Transverse colon (tissue), 4 donors: ENCODE measurements around the gene OCRL. TPM values are rescaled to one million over a fixed set of nuclear protein-coding genes. Genes with fewer than 3 reads are reported as not detected.

Experiments used
- DNase-seq: peaks from one replicate; pipeline ENCODE4 v3.0.0-alpha.2; 2019
- H3K27ac ChIP-seq, 4 donors: fragments of 200-600 bp; sonication (generic); 2 replicates each; pipeline ENCODE4 v1.5.1; 2016 to 2018; ENCODE audit warnings: inconsistent platforms in 4 of 4
- H3K27me3 ChIP-seq: fragments of 200-600 bp; sonication (generic); 2 replicates; pipeline ENCODE4 v1.5.1; 2017; ENCODE audit warnings: inconsistent platforms
- H3K36me3 ChIP-seq, 4 donors: fragments of 200-600 bp; sonication (generic); 2 replicates each; pipeline ENCODE4 v1.5.1; 2017 to 2019; ENCODE audit warnings: inconsistent platforms in 4 of 4
- H3K4me1 ChIP-seq, 4 donors: fragments of 200-600 bp; sonication (generic); 2 replicates each; pipeline ENCODE4 v1.5.1; 2017 to 2020; ENCODE audit warnings: inconsistent platforms in 4 of 4
- H3K4me3 ChIP-seq, 4 donors: fragments of 200-600 bp; sonication (generic); 1 replicate in 1 of 4; 2 replicates in 3 of 4; pipeline versions ENCODE4 v1.5.1 to v1.6.1; 2017 to 2019; ENCODE audit warnings: inconsistent platforms in 4 of 4
- H3K9me3 ChIP-seq, 2 donors: fragments of 200-600 bp; sonication (generic); 2 replicates each; pipeline ENCODE4 v1.5.1; 2017 to 2019; ENCODE audit warnings: inconsistent platforms in 2 of 2
- EP300 ChIP-seq: sonication (generic); formaldehyde crosslinking; IDR thresholded peaks from one replicate; pipeline ENCODE4 v1.6.1; 2017; ENCODE audit warnings: antibody characterized with exemption, low read depth
- POLR2A ChIP-seq: fragments of 450-650 bp; IDR thresholded peaks from one replicate; pipeline ENCODE4 v1.6.1; 2016; ENCODE audit warnings: antibody characterized with exemption, mild to moderate bottlenecking, moderate library complexity
- POLR2AphosphoS5 ChIP-seq, 3 donors: sonication (generic); formaldehyde crosslinking; IDR thresholded peaks; one replicate each; pipeline ENCODE4 v1.6.1; 2016; ENCODE audit warnings: antibody characterized with exemption in 3 of 3
- WGBS, 2 donors: methylation state at CpG; one replicate each; pipeline ENCODE4 v1.1.5; 2018; ENCODE audit warnings: low coverage in 1 of 2; 5-methylcytosine and 5-hydroxymethylcytosine counted together
- in situ Hi-C, 4 donors: fragments of 200-750 bp; cut with MboI; loops; one replicate each; pipeline versions ENCODE4 v1.15.0 to v1.15.1; 2017; ENCODE audit warnings: low sequenced_read_pairs in 3 of 4, low pct_ligation_motif_present in 1 of 4, low pct_unique_long_range_greater_than_20kb in 1 of 4
- intact Hi-C: fragments of 100-400 bp; cut with DNase I; formaldehyde crosslinking; loops from one replicate; pipeline ENCODE4 v1.15.1; 2023; ENCODE audit warnings: low total_unique reads
- total RNA-seq, 4 donors: library from RNA; depleted of rRNA; stranded (reverse); fragments of >200 nt; gene quantifications; one replicate each; pipeline ENCODE4 v1.1.0, GENCODE V29; 2016
- TF ChIP-seq, protein P1 (sequence below), 5 experiments: fragments of 200-600 bp in 3 of 5; fragments of 450-650 bp in 2 of 5; sonication (generic) in 3 of 5; IDR thresholded peaks; 1 replicate in 2 of 5; 2 replicates in 3 of 5; pipeline ENCODE4 v1.5.1; 2016 to 2017; ENCODE audit warnings: antibody characterized with exemption in 5 of 5, inconsistent platforms in 3 of 5, mild to moderate bottlenecking in 2 of 5, moderate library complexity in 1 of 5

Gene OCRL
- total RNA-seq, 4 donors from 2014 or later = 14.2 to 27.9 (median 20.0) TPM

DNA sequence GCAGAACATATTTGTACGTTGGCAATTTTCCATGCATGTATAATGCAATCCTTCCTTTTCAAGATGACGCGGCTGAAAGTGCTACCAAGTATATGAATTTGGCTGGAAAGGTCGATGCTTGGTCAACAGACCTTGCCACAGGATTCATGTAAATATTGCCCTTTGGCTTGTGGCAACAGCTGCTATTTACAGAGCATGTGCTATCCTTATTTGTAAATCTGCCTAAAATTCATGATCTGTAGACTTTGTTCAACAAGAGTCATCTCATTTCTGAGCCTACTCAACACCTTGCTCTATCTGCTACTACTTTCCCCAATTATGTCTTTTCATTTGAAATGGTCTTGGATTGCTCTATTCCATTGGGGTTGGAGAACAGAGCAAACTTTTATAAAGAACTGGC lies 14.9 kb upstream of the OCRL start:
- Histone ChIP-seq H3K4me1 (peaks cover 0 to 4% (median 0%) of the 10 kb centered on the region in 4 donors), H3K9me3 (no peaks in the 10 kb centered on the region), H3K36me3 (no peaks in the 10 kb centered on the region), H3K27ac (no peak overlapping the region), H3K4me3 (no peak overlapping the region), H3K27me3 (peaks cover 11% of the 10 kb centered on the region)
- WGBS, 2 donors = 57% methylated on average over 4 of the region's 4 CpGs; no CpG with 5 or more reads in 1 of the 2 donors
- intact Hi-C loops (no loop called here), in situ Hi-C loops (no loop called here)
- no peak for DNase-seq
- TF ChIP-seq POLR2AphosphoS5 (IDR thresholded peaks at IDR 0.05) = no peak
- no peak for TF ChIP-seq EP300
- TF ChIP-seq, protein P1, sequence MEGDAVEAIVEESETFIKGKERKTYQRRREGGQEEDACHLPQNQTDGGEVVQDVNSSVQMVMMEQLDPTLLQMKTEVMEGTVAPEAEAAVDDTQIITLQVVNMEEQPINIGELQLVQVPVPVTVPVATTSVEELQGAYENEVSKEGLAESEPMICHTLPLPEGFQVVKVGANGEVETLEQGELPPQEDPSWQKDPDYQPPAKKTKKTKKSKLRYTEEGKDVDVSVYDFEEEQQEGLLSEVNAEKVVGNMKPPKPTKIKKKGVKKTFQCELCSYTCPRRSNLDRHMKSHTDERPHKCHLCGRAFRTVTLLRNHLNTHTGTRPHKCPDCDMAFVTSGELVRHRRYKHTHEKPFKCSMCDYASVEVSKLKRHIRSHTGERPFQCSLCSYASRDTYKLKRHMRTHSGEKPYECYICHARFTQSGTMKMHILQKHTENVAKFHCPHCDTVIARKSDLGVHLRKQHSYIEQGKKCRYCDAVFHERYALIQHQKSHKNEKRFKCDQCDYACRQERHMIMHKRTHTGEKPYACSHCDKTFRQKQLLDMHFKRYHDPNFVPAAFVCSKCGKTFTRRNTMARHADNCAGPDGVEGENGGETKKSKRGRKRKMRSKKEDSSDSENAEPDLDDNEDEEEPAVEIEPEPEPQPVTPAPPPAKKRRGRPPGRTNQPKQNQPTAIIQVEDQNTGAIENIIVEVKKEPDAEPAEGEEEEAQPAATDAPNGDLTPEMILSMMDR (IDR thresholded peaks at IDR 0.05) = no peak
- no peak for TF ChIP-seq POLR2A

DNA sequence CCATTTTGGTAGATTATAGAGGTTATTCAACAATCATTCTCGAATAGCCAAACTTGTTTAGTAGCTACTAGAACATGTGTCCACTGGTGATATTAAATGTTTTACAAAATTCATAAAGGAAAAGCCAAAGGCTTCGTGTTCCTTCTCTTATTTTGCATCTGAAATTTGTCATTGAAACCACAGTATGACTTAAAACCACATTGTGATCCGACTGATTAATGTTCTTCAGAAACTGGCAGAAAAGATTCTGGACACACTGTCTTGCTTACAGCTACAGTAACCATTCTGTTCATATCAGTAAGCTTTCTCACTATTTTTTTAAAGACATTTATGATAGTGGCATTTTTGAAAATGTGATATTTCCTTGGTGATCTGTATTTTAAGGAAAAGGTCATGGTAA lies 14.2 kb upstream of the OCRL start:
- Histone ChIP-seq H3K4me1 (peaks cover 0 to 4% (median 0%) of the 10 kb centered on the region in 4 donors), H3K27me3 (peaks cover 11% of the 10 kb centered on the region), H3K9me3 (no peaks in the 10 kb centered on the region), H3K27ac (no peak overlapping the region), H3K36me3 (no peaks in the 10 kb centered on the region), H3K4me3 (no peak overlapping the region)
- WGBS, 2 donors = 39 to 54% methylated on average over 2 to 3 of the region's 3 CpGs
- DNase-seq = no peak
- intact Hi-C loops (no loop called here), in situ Hi-C loops (no loop called here)
- TF ChIP-seq, protein P1 (IDR thresholded peaks at IDR 0.05) = no peak
- TF ChIP-seq POLR2A (no peak), EP300 (no peak), POLR2AphosphoS5 (IDR thresholded peaks at IDR 0.05) (no peak)

DNA sequence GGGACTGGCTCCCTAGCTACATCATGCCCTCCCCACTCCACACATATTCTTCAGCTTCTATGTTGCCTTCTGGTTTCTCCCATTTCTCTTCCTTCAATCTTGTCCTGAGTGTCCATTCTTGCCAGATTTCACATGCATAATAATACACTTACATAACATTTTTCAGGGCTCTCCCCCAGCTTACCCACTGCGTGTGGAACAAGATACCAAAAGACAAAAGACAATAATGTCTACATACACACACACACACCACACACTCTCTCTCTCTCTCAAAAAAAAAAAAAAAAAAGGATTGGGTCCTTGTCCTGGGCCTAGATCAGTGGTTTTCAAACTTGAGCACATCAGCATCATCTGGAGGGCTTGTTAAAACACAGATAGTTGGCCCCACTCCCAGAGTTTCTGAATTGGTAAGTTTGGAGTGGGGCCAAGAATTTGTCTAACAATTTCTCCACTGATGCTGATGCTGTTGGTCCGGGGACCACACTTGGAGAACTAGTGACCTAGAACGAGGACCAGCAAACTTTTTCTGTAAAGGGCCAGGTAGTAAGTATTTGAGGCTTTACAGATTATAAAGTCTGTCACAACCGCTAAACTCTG lies 10.3 kb upstream of the OCRL start:
- WGBS, 2 donors = 25 to 73% methylated on average over 1 to 4 of the region's 4 CpGs
- H3K27ac ChIP-seq = no peak overlapping the region
- TF ChIP-seq POLR2AphosphoS5 (IDR thresholded peaks at IDR 0.05) (no peak), EP300 (no peak), POLR2A (no peak)
- TF ChIP-seq, protein P1 (IDR thresholded peaks at IDR 0.05) = no peak
- no peaks in the 10 kb centered on the region for H3K27me3 ChIP-seq
- intact Hi-C loops = no loop called here
- H3K4me1 ChIP-seq = no peaks in the 10 kb centered on the region
- no peaks in the 10 kb centered on the region for H3K36me3 ChIP-seq
- in situ Hi-C loops = no loop called here
- no peaks in the 10 kb centered on the region for H3K9me3 ChIP-seq
- no peak overlapping the region for H3K4me3 ChIP-seq
- DNase-seq = no peak

DNA sequence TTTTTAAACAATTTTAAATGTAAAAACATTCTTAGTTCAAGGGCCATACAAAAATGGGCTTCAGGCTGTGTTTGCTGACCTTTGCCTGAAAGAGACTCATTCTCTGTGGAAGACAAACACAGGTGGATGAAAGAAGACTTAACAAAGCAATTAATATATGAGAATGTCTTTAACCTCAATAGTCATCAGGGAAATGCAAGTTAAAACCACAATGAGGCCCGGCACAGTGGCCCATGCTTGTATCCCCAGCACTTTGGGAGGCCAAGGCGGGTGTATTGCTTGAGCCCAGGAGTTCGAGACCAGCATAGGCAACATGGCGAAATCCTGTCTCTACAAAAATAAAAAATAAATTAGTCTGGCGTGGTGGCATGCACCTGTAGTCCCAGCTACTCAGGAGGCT lies 9.6 kb upstream of the OCRL start:
- in situ Hi-C loops = no loop called here
- Histone ChIP-seq H3K27ac (no peak overlapping the region), H3K9me3 (no peaks in the 10 kb centered on the region), H3K27me3 (no peaks in the 10 kb centered on the region), H3K4me3 (no peak overlapping the region), H3K36me3 (no peaks in the 10 kb centered on the region), H3K4me1 (no peaks in the 10 kb centered on the region)
- TF ChIP-seq POLR2A (no peak), POLR2AphosphoS5 (IDR thresholded peaks at IDR 0.05) (no peak), EP300 (no peak)
- TF ChIP-seq, protein P1 (IDR thresholded peaks at IDR 0.05) = no peak
- DNase-seq = no peak
- intact Hi-C loops = no loop called here
- WGBS, 2 donors = 69 to 100% methylated on average over 3 to 5 of the region's 5 CpGs
